Measurements from ENCODE around the gene MYO1F. TPM values are rescaled to one million over a fixed set of nuclear protein-coding genes. Genes with fewer than 3 reads are reported as not detected.

The MYO1F gene
- total and polyA plus RNA-seq, 10 of the 15 experiments (the other 5 are each of a cell fraction or from before 2014, with no cell fraction given) = 3.5 to 49.4 (median 31.3) TPM

DNA sequence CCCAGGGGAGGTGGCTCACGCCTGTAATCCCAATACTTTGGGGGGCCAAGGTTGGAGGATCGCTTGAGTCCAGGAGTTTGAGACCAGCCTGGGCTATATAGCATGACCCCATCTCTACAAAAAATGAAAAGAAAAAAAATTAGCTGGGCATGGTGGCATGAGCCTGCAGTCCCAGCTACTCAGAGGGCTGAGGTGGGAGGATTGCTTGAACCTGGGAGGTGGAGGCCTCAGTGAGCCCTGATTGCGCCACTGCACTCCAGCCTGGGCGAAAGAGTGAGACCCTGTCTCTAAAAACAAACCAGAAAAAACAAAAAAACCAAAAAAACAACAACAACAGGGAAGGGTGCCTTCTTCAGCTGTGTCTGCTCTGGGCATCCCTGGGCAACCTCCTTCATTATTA, 499 bp upstream of the MYO1F start:
- peaks cover 0 to 5% of the 10 kb centered on the region in 2 experiments; a peak in 1 of 4 replicates for H3K27me3 ChIP-seq (replicated peaks in 1 of 2; ENCODE audit: control insufficient read depth in 2 of 2, insufficient read depth in 2 of 2, low read length in 1 of 2)
- H3K9ac ChIP-seq (ENCODE audit: control insufficient read depth, insufficient read depth, low read length) = no peak overlapping the region
- ChIA-PET RAD21 (ENCODE audit: unreplicated experiment) (interaction anchor here (1.3 to 3.3 kb wide), 4 partner anchors 9 to 164 kb away, joined by 4 to 23 read pairs (median 9); partner anchors contain the start of genes MARCHF2 and ZNF414), CTCF (interaction anchor here (0.6 to 7.3 kb wide), 20 partner anchors 8 to 633 kb away, joined by 3 to 73 read pairs (median 7); partner anchors contain the start of genes MARCHF2 and ZNF414), POLR2A (interaction anchor here (0.7 to 2.9 kb wide), 3 partner anchors 10 to 134 kb away, joined by 3 to 7 read pairs (median 7); partner anchors contain the start of gene ZNF414), SMC1A (ENCODE audit: uncharacterized antibody, unreplicated experiment) (interaction anchor here (1.3 to 1.8 kb wide), 3 partner anchors 9 to 164 kb away, joined by 3 to 7 read pairs (median 5); partner anchors contain the start of gene MARCHF2)
- 33% methylated on average over 4 of the region's 4 CpGs for WGBS (ENCODE audit: insufficient coverage, insufficient replicate concordance, low lambda C conversion rate, missing lambda C conversion rate)
- FAIRE-seq = no peak
- no peaks in the 10 kb centered on the region for H3K36me3 ChIP-seq (ENCODE audit: control insufficient read depth in 2 of 2, insufficient read depth in 2 of 2, low read length in 1 of 2)
- no TSS peak for BruUV-seq (replicated peaks)
- intact Hi-C loops (cut with micrococcal nuclease; ENCODE audit: unreplicated experiment) = loop anchor here (2.0 to 5.0 kb wide), 2 partner anchors 63 to 165 kb away; partner anchors contain the start of genes MARCHF2 and ZNF414
- DNase-seq (ENCODE audit: low read depth, low spot score) = no peak
- no peaks in the 10 kb centered on the region for H3K79me2 ChIP-seq (ENCODE audit: control insufficient read depth, insufficient read depth, low read length)
- peak overlapping the region; percentile 88; the same call in 1 of the 2 replicates for H3K4me2 ChIP-seq (ENCODE audit: control insufficient read depth, insufficient read depth)
- TF ChIP-seq WRNIP1 (IDR thresholded peaks at IDR 0.05; ENCODE audit: borderline replicate concordance, low read depth, low read length) (no peak), NFIC (IDR thresholded peaks at IDR 0.05; ENCODE audit: low read depth, low read length) (no peak), CBFB (IDR thresholded peaks at IDR 0.05; ENCODE audit: low read depth) (no peak), BRCA1 (IDR thresholded peaks at IDR 0.05; ENCODE audit: low read depth, low read length) (no peak), NBN (IDR thresholded peaks at IDR 0.05) (no peak), MEF2A (IDR thresholded peaks at IDR 0.05; ENCODE audit: insufficient read depth, low read depth, low read length) (no peak), ZNF207 (IDR thresholded peaks at IDR 0.05; ENCODE audit: borderline replicate concordance) (no peak), RELA (IDR thresholded peaks at IDR 0.05; ENCODE audit: borderline replicate concordance, partially characterized antibody) (no peak), POLR2A (IDR thresholded peaks at IDR 0.05; ENCODE audit: low read depth, low read length) (no peak), USF1 (IDR thresholded peaks at IDR 0.05; ENCODE audit: borderline replicate concordance, extremely low read length, insufficient read depth, low read depth, low read length) (no peak), PML (IDR thresholded peaks at IDR 0.05; ENCODE audit: low read length) (no peak)
- TF ChIP-seq, protein P1, sequence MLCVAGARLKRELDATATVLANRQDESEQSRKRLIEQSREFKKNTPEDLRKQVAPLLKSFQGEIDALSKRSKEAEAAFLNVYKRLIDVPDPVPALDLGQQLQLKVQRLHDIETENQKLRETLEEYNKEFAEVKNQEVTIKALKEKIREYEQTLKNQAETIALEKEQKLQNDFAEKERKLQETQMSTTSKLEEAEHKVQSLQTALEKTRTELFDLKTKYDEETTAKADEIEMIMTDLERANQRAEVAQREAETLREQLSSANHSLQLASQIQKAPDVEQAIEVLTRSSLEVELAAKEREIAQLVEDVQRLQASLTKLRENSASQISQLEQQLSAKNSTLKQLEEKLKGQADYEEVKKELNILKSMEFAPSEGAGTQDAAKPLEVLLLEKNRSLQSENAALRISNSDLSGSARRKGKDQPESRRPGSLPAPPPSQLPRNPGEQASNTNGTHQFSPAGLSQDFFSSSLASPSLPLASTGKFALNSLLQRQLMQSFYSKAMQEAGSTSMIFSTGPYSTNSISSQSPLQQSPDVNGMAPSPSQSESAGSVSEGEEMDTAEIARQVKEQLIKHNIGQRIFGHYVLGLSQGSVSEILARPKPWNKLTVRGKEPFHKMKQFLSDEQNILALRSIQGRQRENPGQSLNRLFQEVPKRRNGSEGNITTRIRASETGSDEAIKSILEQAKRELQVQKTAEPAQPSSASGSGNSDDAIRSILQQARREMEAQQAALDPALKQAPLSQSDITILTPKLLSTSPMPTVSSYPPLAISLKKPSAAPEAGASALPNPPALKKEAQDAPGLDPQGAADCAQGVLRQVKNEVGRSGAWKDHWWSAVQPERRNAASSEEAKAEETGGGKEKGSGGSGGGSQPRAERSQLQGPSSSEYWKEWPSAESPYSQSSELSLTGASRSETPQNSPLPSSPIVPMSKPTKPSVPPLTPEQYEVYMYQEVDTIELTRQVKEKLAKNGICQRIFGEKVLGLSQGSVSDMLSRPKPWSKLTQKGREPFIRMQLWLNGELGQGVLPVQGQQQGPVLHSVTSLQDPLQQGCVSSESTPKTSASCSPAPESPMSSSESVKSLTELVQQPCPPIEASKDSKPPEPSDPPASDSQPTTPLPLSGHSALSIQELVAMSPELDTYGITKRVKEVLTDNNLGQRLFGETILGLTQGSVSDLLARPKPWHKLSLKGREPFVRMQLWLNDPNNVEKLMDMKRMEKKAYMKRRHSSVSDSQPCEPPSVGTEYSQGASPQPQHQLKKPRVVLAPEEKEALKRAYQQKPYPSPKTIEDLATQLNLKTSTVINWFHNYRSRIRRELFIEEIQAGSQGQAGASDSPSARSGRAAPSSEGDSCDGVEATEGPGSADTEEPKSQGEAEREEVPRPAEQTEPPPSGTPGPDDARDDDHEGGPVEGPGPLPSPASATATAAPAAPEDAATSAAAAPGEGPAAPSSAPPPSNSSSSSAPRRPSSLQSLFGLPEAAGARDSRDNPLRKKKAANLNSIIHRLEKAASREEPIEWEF (IDR thresholded peaks at IDR 0.05; ENCODE audit: insufficient replicate concordance, low read depth, low read length) = no peak
- TF ChIP-seq, protein P2, sequence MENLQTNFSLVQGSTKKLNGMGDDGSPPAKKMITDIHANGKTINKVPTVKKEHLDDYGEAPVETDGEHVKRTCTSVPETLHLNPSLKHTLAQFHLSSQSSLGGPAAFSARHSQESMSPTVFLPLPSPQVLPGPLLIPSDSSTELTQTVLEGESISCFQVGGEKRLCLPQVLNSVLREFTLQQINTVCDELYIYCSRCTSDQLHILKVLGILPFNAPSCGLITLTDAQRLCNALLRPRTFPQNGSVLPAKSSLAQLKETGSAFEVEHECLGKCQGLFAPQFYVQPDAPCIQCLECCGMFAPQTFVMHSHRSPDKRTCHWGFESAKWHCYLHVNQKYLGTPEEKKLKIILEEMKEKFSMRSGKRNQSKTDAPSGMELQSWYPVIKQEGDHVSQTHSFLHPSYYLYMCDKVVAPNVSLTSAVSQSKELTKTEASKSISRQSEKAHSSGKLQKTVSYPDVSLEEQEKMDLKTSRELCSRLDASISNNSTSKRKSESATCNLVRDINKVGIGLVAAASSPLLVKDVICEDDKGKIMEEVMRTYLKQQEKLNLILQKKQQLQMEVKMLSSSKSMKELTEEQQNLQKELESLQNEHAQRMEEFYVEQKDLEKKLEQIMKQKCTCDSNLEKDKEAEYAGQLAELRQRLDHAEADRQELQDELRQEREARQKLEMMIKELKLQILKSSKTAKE (IDR thresholded peaks at IDR 0.05; ENCODE audit: low read depth, poor library complexity, severe bottlenecking) = no peak
- H2AFZ ChIP-seq (ENCODE audit: control insufficient read depth, low read depth, low read length) = 0 out of 2 replicates have a peak overlapping the region, but pooled peaks have one; percentile 31
- H3K4me3 ChIP-seq = peak overlapping the region; percentile 60; the same call in 1 of the 2 replicates
- no peak for ATAC-seq
- H4K20me1 ChIP-seq (ENCODE audit: control insufficient read depth, insufficient read depth) = no peaks in the 10 kb centered on the region
- H3K9me3 ChIP-seq (replicated peaks; ENCODE audit: control insufficient read depth, insufficient read depth, low read length) = no peaks in the 10 kb centered on the region; the same call in 2 of the 3 replicates
- in situ Hi-C loops (cut with MboI) = loop anchor here (5.0 kb wide), 1 partner anchor 160 kb away; no protein-coding TSS in a partner anchor
- no peak overlapping the region for H3K27ac ChIP-seq (ENCODE audit: control insufficient read depth, insufficient read depth)
- peaks cover 11% of the 10 kb centered on the region for H3K4me1 ChIP-seq (ENCODE audit: control insufficient read depth, insufficient read depth, low read length)
